HG02852 (cell line): ENCODE data around the gene PLEKHM2.

Experiments used
- ATAC-seq: cut with Tn5 transposase; IDR thresholded peaks from one replicate; pipeline ENCODE4 v1.9.1; 2021; ENCODE audit warnings: mild to moderate bottlenecking, moderate library complexity; ENCODE audit not compliant: unreplicated experiment

Gene PLEKHM2

DNA sequence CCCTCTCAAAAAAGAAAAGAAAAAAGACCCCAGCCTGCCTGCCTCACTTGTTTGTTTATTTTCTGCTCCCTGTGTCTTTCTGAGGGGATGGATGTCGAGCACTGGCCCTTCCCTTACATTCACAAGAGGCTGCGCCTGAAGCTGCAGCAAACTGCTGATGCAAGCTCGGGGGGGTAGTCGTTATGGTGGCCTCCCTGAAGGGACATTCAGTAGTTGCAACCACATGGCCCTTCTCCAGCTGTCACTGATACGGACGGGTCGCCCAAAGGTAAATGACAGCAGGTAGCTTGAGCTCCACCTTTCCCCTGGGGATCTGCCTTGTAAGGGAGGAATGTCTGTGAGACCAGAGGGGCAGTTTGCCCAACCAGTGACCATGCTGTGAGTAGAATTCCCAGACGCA lies 17.7 kb downstream of the PLEKHM2 start:
- no peak for ATAC-seq

DNA sequence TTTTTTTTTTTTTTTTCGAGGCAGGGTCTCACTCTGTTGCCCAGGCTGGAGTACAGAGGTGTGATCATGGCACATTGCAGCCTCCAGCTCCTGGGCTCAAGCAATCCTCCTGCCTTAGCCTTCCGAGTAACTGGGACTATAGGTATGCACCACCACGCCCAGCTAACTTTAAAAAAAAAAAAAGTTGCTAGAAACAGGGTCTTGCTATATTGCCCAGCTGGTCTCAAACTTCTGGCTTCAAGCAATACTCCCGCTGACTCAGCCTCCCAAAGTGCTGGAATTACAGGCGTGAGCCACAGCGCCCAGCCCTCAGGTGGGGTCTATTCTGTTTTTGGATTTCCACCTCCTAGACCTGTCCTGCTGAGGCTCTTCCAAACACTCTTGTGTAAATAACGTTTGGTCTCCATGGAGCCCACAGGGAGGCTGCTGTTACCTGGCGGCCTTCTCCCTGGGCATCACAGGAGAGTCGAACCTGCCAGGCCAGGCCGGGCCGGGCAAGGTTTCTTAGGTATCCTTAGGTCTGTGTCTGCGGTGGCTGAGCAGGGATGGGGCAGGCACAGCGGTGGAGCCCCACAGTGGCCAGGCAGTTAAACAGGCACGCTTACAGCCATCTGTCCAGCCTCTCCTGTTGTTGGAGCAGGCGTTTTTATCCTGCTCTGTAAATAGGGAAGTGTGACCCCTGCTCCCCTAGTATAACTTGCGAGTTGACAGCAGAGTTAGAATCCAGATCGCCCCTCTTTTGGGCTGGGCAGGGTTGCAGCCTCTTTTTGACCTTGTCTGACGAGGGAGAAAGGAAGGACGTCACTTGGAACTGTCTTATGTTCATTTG lies 18.8 kb downstream of the PLEKHM2 start:
- no peak for ATAC-seq

DNA sequence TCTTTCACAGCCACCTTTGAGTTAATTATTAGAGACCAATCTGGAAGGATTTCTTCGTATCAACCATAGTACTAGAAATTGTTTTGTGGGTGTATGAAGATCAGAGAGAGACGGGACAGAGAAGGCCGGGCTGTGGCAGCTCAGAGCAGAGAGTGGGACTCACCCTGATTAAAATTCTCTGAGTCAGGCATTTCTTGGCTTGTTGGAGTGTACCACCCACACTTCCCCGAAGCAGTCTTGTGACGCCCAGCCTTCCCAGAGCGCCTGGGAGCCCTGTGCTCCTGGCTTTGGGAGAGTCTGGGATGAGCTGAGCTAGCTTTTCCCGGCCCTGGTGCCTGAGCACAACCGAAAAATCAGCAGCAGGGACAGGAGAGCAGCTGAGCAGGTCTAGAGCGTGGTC lies 19.4 kb downstream of the PLEKHM2 start:
- no peak for ATAC-seq

- no peak for ATAC-seq
These were observed 20.5 kb downstream of the PLEKHM2 start for GRCh38 chr1:15704526-15705183.

DNA sequence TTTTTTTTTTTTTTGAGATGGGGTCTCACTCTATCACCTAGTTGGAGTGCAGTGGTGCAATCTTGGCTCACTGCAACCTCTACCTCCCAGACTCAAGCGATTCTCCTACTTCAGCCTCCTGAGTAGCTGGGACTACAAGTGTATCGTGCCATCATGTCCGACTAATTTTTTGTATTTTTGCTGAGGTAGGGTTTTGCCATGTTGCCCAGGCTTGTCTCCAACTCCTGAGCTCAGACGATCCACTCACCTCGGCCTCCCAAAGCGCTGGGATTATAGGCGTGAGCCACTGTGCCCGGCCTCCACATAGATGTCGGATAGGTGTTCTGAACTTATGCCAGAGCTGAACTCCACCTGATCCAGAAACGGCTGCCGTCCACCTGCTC lies 21.1 kb downstream of the PLEKHM2 start:
- ATAC-seq, result no peak

- no peak for ATAC-seq
These were observed 22.6 kb downstream of the PLEKHM2 start for GRCh38 chr1:15706751-15707150.

GRCh38 chr1:15707239-15707925 lies 23.3 kb downstream of the PLEKHM2 start:
- ATAC-seq, result no peak

- no peak for ATAC-seq
These were observed 24.5 kb downstream of the PLEKHM2 start for GRCh38 chr1:15708486-15709137.

- ATAC-seq, result no peak
These were observed 25.1 kb downstream of the PLEKHM2 start for GRCh38 chr1:15709226-15709625.

GRCh38 chr1:15712168-15712567 lies 28.0 kb downstream of the PLEKHM2 start:
- no peak for ATAC-seq

DNA sequence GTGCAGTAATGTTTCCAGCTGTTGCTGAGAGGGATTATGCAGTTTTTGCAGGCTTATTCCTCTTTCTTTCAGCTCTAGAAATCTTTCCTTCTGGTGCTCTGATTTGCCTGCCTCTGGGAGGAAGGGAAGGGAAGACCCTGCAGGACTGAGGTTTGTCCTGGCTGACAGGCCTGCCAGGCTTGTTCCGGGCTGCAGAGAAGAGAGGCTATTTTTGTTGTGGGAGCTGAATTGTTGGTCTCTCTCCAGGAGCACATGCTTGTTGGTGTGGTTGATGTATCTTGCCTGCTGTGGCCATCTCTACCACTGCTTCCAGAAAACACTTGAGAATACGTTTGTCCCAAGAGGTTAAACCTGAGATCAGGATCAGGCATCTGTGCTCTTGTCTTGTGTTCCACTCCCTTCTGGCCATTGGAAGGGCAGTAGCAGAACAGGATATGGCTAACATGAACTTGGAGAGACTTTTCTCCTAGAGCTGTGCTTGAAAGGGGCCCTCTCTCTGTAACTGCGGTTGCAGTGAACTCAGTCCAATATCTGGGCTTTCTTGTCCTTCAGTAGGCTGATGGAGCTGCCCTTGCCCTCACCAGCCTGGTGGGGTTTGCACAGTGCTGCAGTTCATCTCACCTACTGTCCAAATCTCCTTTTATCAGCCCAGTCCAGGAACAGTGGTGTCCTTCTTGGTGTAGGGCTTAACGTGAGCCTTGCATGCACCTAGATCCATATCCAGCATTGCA lies 30.5 kb downstream of the PLEKHM2 start:
- ATAC-seq, result no peak

- no peak for ATAC-seq
These were observed 33.5 kb downstream of the PLEKHM2 start for GRCh38 chr1:15717418-15718125.

- ATAC-seq, result no peak
These were observed 34.1 kb downstream of the PLEKHM2 start for GRCh38 chr1:15718199-15718601.

DNA sequence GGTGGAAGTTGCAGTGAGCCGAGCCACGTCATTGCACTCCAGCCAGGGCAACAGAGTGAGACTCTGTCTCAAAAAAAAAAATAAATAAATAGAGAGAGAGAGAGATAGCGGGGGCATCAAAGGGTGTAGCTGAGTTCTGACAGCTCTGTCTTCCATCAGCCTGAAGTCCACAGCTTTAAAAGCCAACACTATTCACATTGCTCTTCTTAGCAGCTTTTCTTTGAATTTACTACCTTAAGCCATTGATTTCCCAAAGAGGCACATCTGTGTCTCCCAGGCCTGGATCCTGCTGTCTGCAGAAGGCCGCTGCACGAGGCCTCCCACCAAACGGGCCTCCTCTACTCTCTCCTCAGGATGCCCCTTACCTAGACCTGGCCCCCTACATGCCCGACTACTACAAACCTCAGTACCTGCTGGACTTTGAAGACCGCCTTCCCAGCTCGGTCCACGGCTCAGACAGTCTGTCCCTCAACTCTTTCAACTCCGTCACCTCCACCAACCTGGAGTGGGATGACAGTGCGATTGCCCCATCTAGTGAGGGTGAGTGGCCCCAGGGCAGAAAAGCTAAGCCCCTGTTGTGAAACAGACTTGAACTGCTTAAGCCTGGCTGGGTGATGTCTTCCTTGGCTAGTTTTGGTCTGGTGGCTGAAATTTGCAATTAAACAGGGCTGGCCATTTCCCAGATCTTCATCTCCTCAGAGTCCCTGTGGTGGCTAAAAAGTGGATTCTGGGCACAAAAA lies 35.4 kb downstream of the PLEKHM2 start:
- ATAC-seq, result no peak

- no peak for ATAC-seq
These were observed 36.7 kb downstream of the PLEKHM2 start for GRCh38 chr1:15720861-15721260.

DNA sequence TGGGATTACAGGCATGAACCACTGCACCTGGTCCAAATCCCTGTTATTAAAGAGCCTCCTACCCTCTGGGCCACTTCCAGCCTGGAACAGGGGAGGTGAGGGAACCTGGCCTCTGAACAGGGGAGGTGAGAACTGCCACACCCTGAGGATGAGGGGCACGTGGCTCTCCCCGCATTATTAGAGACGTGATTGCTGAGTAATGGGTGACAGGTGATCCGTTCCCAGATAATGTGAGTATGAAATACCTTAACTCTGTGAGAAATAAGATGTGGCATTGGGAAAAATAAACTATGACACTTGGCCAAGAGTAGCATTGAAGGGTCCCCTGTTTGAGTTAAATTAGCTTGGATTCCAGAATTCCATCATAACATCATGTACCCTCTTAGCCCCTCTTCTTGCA lies 38.3 kb downstream of the PLEKHM2 start:
- no peak for ATAC-seq

GRCh38 chr1:15722836-15723532 lies 38.9 kb downstream of the PLEKHM2 start:
- ATAC-seq, result no peak

GRCh38 chr1:15723631-15724246 lies 39.6 kb downstream of the PLEKHM2 start:
- no peak for ATAC-seq
